ENCODE results near the gene CSNK1A1L. TPM values are rescaled to one million over a fixed set of nuclear protein-coding genes. Genes with fewer than 3 reads are reported as not detected.

CSNK1A1L gene
- total and polyA plus RNA-seq, 2 of the 13 experiments (the other 11 are each of a cell fraction or from before 2014, with no cell fraction given) = not detected

GRCh38 chr13:37058910-37059847 lies 46.3 kb downstream of the CSNK1A1L start, which contains the start of gene SUPT20H (continued):
- no peak for TF ChIP-seq ZNF549 (CRISPR knock-in tag; IDR thresholded peaks at IDR 0.05)
- no peak for TF ChIP-seq REXO4 (CRISPR knock-in tag; IDR thresholded peaks at IDR 0.05; ENCODE audit: borderline replicate concordance)
- peak; percentile 58; the same call in 1 of the 2 replicates for TF ChIP-seq MXD4 (CRISPR knock-in tag; IDR thresholded peaks at IDR 0.05)
- no peak for TF ChIP-seq HCFC1 (IDR thresholded peaks at IDR 0.05; ENCODE audit: low read depth, low read length)
- TF ChIP-seq SNAPC4 (CRISPR knock-in tag; IDR thresholded peaks at IDR 0.05) = no peak
- TF ChIP-seq MTA1 (CRISPR knock-in tag; IDR thresholded peaks at IDR 0.05; ENCODE audit: borderline replicate concordance) = peak; percentile 84; the same call in 1 of the 2 replicates
- no peak; the same call in 1 of the 2 replicates for TF ChIP-seq THAP9 (CRISPR knock-in tag; IDR thresholded peaks at IDR 0.05; ENCODE audit: borderline replicate concordance)
- no peak for TF ChIP-seq SRY (CRISPR knock-in tag; IDR thresholded peaks at IDR 0.05)
- peak; percentile 40; the same call in 1 of the 2 replicates for TF ChIP-seq RXRB (CRISPR knock-in tag; IDR thresholded peaks at IDR 0.05; ENCODE audit: borderline replicate concordance)
- no peak for TF ChIP-seq PREB (CRISPR knock-in tag; IDR thresholded peaks at IDR 0.05)
- peak; percentile 53; the same call in 1 of the 2 replicates for TF ChIP-seq DRAP1 (CRISPR knock-in tag; IDR thresholded peaks at IDR 0.05)
- no peak for TF ChIP-seq ARNT (IDR thresholded peaks at IDR 0.05)
- TF ChIP-seq ARNTL (CRISPR knock-in tag; IDR thresholded peaks at IDR 0.05) = no peak
- no peak for TF ChIP-seq HDAC2 (CRISPR knock-in tag; IDR thresholded peaks at IDR 0.05)
- no peak for TF ChIP-seq TCF12 (IDR thresholded peaks at IDR 0.05)
- no peak; the same call in 1 of the 2 replicates for TF ChIP-seq TCF12 (CRISPR knock-in tag; IDR thresholded peaks at IDR 0.05)
- 0 out of 2 replicates have a peak, but pooled peaks have one; percentile 18 for TF ChIP-seq REPIN1 (CRISPR knock-in tag; IDR thresholded peaks at IDR 0.05; ENCODE audit: borderline replicate concordance, low read depth)
- TF ChIP-seq GATAD1 (CRISPR knock-in tag; IDR thresholded peaks at IDR 0.05) = peak; percentile 78
- TF ChIP-seq ZNF44 (CRISPR knock-in tag; IDR thresholded peaks at IDR 0.05) = peak; percentile 33; the same call in 1 of the 2 replicates
- no peak; the same call in 1 of the 2 replicates for TF ChIP-seq DR1 (CRISPR knock-in tag; IDR thresholded peaks at IDR 0.05)
- TF ChIP-seq SP2 (CRISPR knock-in tag; IDR thresholded peaks at IDR 0.05) = peak; percentile 85
